NCI-H2081 treated with DMSO at 0.1 percent for 48 hours (cell line): ENCODE measurements around the gene ATP2B3.

Source experiments
- DNase-seq: peaks from one replicate; lab custom pipeline; 2025; lab: John Stamatoyannopoulos, UW

Gene ATP2B3

DNA sequence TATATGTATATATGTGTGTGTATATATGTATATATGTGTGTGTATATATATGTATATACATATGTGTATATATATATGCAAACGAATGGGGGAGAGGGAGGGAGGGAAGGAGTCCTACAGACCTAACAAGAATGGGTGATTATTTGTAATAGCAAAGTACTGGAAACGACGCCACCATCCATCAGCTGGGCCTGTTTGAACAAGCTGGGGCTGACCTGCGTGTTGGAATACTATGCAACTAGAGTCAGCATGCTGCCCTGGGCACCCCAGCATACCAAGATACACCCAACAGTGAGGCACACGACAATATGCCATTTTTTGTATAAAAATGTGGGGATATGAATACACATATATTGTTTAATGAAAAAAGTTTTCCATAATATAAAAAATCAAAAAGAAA is 103.1 kb downstream of the ATP2B3 start:
- DNase-seq = no peak

DNA sequence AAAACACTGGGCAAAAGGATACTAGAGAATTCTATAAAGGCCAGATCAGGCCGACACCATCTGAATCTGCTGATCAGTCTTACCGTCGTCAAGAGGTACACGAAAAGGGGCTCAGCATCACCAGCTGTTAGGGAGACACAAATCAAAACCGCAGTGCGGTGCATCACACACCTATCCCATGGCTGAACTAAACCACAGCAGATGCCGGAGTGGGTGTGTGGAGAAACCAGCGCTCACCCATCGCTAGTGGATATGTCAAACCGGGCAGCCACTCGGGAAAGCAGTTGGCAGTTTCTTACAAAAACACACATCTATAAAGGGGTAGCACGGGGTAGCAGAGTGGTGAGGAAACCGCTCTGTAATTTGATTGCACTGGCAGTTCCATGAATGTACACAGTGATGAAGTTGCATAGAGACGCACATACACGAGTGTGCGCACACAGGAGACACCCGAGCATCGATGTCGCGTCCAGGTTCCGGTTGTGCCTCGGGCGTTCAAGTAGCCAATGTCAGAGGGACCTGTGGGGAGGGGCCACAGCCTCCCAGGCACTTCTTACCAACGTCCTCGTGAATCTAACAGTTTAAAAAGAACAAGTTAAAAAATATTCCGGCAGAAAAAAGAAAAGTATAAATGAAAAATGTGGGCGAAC is 104.6 kb downstream of the ATP2B3 start:
- no peak for DNase-seq

DNA sequence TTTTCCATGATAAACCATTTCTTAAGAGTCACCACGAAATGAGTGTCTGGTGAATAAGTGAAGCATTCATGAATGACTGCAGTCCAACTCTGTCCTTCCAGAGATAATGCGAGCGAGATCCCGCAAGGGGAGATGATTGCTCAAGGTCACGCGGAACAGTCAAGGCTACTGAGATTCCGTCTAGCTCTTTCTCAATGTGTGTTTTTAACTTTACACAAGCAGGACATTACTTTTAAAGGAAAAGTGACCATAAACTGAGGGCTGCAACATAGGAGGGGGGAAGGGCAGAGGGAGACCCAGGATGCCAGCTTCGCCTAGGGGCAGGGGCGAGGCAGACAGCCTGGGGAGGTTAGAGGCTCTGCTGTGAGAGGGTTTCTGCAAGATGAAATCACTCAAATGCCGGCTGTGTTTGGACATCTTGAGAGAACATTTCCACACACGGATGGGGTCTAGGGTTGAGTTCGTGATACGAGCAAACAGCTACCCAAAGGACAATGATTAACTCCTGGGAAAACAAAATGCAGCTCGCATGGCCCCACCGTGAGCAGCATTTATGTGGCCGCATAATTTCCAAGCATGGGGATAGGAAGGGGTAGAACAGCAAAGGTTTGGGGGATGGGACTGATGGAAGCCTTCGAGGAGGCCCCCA is 105.3 kb downstream of the ATP2B3 start:
- no peak for DNase-seq

DNA sequence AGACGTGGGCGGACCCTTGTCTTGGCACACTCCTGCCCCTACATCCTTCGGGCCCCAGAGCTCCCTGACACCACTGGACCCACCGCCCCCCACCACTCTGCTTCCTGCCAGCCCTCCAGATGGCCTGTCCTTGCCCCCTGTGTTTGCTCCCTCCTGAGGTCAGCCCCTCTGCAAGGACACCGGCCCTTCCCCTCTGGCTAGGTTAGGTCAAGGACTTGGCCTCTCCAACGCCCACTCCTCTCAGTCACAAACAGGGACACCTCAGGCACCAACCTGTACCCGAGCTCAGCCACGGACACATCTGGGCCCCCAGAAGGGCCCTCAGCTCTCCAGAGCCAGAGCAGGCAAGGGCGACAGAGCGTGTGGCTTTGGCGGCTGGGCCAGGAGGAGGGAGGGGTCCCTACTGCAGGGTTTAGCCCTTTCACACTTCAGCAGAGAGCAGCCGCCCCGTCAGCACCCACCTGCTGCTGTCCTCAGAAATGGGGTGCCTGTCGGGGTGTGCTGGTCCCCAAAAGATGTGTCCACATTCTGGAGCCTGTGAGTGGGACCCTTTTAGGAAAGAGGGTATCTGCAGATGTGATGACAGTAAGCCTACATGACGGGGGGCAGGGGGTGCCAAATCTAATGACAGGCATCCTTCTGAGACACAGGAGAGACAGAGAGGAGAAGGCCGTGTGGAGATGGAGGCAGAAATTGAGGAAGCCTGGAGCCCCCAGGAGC is 106.0 kb downstream of the ATP2B3 start:
- DNase-seq = no peak

DNA sequence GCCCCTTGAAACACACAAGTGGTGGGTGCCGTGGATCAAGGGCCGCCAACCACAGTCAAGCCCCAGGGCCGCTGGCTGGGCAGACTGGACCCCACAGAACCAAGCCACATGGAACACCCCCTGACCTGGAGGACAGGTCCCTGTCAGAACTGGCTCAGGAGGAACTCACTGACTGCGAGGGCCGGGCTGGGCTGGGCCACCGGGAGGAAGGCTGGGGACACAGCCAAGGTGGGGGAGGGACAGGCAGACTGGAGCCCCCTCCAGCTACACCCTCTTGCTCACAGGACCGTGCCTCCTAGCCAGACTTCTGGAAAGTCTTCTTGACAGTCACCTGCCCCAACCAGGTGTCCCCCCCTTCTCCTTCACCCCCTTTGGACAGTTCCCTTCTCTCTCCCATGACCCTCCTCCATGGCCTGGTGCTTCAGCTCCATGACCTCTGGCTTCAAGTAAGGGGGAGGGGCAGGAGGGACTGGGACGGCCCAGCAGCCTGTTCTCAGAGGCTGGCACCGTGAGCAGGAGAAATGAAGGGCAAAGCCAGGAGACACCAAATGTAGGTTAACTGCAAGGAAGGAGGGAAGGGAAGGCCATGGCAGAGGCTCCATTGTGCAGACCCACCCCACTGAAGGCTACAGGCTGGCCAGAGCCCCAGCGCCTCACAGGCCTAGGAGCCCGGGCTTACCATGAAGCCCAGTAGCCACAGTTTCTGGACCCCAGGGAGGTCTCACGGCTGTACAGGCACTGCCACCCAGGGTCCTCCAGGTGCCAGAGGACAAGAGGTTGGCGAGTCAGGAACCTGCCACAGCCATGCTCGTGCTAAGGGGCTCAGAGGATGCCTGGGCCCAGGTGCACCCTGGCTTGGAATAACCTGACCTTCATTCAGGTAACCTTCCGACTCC is 107.0 kb downstream of the ATP2B3 start:
- no peak for DNase-seq

DNA sequence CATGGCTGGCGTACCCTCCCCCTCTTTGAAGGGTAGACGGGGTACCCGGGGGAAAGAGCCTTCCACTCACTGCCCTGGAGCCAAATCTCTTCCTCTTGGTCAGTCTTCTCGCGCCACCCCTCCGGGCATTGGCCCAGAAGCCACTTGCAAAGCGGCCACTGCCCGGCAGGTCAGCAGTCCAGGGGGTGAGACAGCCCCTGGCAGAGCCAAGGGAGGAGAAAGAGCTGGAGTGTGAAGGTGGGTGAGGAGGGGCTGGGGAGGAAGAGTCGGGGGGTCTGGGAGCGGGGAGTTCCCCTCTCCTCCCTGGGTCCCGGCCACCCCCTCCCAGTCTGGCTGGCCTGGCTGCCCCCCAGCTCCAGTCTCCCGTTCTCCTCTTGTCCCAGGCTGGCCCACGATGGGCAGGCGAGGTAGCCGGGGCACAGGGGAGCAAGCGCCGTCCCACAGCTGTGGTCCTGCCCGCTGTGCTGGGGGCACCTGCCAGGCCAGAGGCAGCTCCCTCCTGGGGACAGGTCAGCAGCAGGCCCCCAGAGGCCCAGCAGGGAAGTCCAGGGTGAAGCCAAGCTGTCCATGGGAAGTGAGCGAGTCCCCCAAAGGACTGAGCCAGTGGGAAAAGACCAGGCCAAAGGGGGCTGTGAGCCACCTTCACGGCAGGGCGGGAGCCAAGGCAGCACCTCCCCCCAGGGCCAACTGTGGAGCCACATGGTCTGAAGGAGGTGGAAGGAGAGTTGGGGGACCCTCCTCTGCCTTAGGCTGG is 108.0 kb downstream of the ATP2B3 start:
- DNase-seq = no peak

DNA sequence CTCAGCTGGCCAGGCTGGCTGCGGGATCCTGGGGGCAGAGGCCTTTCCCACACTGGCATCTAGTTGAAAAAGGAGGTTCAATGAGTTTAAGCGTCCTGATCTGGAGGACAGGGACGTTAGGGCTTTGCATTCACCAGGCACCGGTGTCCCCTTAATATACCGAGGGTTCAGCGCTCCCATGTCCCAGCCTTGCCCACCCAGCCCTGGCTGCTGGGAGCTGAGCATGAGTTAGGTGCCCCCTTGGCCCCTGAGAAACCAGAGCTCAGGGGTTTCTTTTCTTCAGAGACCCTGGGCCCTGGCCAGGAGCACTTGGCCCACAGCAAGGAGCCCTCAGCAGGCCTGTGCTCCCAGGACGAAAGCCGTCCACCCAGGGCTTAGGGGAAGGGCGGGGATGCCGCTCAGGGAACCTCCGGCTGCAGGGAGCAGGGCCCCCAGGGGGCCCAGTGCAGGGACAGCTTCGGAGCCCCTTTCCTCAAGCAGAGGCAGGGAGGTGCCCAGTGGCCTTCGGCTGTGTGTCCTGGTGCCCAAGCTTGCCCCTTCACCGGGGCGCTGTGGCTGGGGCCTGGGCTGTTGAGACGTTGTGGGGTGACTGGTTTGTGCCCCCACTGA is 108.7 kb downstream of the ATP2B3 start:
- DNase-seq = no peak

DNA sequence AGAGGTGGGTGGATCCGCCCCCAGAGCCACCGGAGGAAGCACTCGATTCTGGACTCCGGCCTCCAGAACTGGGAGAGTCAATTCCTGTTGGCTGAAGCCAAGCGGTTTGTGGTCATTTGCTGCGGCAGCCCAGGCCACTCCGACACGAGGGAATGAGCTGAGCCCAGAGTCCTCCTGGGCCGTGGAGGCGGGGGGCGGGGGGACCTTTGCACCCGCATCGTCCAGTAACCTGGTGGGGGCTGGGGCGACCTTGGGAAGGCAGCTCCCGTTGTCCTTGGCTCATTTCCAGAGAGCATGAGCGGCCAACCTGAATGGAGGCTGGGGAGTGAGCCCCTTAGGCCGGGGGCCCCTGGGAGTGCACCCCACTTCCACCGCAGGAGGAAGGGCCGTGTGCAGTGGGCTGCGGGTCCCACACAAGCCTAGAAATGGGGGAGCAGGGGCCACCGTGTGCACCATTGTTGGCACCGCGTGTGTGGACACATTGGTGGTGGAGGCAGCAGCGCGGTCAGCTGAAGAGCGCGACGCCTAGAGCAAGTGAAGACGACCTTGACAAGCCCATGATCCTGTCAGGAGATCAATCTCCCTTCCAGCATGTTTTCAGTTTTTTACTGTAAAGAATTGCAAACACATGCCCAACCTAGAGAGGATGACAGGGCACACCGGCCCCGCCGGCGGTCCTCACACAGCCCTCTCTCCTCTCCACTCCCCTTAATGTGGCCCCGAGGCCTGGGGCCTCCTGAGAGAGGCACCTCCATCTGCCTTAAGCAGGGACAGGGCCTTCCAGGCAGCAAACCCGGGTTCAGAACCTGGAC is 109.6 kb downstream of the ATP2B3 start:
- DNase-seq = no peak

DNA sequence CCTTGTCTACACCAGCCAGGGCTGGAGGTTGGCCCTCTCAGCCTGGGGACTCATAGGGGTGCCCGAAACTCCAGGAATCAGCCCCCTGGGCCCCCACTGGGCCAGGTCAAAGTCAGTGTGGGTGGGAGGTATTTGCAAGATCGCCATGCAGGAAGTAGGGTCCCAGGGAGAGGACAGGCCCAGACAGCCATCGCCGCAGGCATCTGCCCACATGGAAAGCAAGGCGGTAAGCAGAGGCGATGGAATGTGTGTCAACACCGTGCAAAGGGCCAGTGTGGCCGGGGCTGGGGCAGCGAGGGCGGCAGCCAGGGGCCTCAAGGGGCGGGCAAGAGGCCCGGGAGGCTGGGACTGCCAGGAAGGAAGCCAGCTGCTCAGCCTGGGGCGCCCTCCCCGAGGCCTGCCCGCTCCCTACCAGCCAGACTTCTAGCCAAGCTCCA is 110.3 kb downstream of the ATP2B3 start:
- no peak for DNase-seq

DNA sequence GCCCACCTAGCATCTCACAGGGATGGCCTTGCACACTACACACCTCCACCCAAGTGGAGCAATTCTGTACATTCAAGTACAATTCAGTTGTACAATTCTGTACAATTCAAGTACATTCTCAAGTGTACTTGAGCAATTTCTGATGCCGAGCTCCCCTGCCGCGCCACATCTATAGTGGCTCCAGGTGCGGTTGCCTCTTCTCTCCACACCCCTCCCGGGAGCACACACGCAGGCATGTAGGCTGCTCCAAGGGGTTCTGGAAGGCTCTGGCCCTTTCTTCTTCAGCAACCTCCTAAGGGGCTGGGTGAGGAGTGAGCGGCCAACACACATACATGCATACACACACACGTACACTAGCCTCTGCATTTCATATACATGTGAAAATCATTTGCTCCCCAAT is 110.7 kb downstream of the ATP2B3 start:
- no peak for DNase-seq

DNA sequence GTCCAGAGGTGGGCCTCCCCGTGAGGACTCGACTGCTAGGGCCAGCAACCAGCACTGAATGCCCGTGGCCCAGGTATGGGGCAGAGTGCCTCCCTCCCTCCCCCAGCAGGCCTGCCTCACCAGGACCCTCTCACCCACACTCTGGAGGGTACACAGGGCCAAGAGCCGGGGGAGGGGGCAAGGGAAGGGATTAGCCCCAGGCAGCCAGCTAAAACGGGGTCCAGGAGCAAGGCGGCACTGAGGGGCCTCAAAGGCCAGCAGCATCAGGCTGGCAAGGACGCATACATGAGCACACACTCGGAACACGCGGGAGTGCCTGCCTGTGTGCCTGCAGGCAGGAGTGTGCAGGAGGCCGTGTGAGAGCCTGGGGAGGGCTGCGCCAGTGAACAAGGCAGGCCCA is 111.2 kb downstream of the ATP2B3 start:
- no peak for DNase-seq

DNA sequence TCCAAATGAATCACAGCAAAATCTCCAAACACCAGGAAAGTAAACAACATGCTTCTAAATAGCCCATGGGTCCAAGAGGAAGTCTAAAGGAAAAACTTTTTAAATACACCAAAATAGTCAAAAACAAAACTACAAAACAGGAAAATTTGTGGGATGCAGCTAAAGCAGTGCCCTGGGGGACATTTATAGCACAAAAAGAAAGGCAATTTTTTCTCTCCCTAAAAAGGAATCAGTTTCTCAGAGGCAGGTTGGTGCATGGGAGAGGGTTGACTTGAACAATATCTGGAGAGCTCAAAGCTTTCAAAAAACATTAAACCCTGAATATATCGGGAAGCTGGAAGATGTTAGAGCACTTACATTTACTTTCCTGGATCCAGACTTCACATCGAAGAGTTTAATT is 113.9 kb downstream of the ATP2B3 start:
- DNase-seq = no peak

DNA sequence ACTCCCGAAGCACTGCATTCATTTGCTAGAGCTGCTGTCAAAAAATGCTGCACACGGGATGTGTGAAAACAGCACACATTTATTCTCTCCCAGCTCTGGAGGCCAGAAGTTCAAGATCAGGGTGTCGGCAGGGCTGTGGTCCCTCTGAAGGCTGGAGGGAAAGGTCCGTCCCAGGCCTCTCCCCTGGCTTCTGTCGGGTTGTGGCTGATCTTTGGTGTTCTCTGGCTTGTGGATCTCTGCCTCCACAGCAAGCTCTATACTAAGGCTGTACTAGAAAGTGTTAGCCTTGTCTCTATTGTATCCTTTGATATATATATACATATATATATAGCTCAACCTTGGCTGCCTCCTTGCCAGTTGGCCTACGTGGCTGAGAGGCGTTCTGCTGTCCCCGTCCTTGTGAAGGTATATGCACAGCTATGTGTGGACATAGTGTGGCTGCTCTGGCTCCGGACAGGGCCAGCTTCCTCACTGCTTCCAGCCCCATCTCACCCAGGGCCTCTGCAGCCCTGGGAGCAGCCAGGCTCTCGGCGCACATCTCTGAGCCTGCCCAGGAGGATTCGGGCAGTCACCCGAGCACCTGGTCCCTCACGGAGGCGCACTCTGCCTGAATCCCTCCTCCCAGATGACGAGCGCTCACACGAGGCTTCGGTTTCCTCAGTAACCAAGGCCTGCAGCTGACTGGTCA is 114.6 kb downstream of the ATP2B3 start:
- no peak for DNase-seq
